K562 (cell line): ENCODE results near the gene POU2F3.

ENCODE experiments used
- CBX2 ChIP-seq: fragments of 200-600 bp; sonication (generic); IDR thresholded peaks from one replicate; pipeline ENCODE4 v1.6.1; 2012; ENCODE audit warnings: mild to moderate bottlenecking, low read length, inconsistent platforms; ENCODE audit not compliant: insufficient read depth, poor library complexity, severe bottlenecking
- CTCF ChIP-seq, 3 experiments: IDR thresholded peaks in 2 of 3; conservative IDR thresholded peaks in 1 of 3; 2 replicates each; pipeline ENCODE4 v1.5.1; 2011 to 2012; ENCODE audit warnings: low read length in 3 of 3, mild to moderate bottlenecking in 3 of 3, control low read depth in 2 of 3, improper control_type of control experiment in 1 of 3, inconsistent platforms in 1 of 3, low read depth in 1 of 3, mixed read lengths in 1 of 3, moderate library complexity in 1 of 3; ENCODE audit not compliant: insufficient read depth in 2 of 3
- HNRNPH1 ChIP-seq: fragments of 200-400 bp; formaldehyde crosslinking; optimal IDR thresholded peaks from 2 replicates; pipeline ENCODE3; 2017; ENCODE audit warnings: low read depth, mild to moderate bottlenecking, low read length, moderate library complexity
- IRF2 ChIP-seq: sonication (generic); formaldehyde crosslinking; IDR thresholded peaks from 2 replicates; pipeline ENCODE4 v1.8.1; 2022; ENCODE audit warnings: mild to moderate bottlenecking, missing genetic modification reagents
- KHSRP ChIP-seq: fragments of 450-650 bp; IDR thresholded peaks from 2 replicates; pipeline ENCODE4 v1.6.1; 2017
- MTF1 ChIP-seq: fragments of 250-450 bp; sonication (Bioruptor Pico); IDR thresholded peaks from 2 replicates; pipeline ENCODE4 v1.9.0; 2021; ENCODE audit warnings: moderate library complexity, mild to moderate bottlenecking, inconsistent platforms, borderline replicate concordance
- NBN ChIP-seq: fragments of 450-650 bp; IDR thresholded peaks from 2 replicates; pipeline ENCODE4 v1.6.1; 2016; ENCODE audit warnings: low read depth, mild to moderate bottlenecking
- RAD21 ChIP-seq, 2 experiments: fragments of 250-450 bp in 1 of 2; fragments of 450-650 bp in 1 of 2; sonication (Bioruptor Pico) in 1 of 2; formaldehyde crosslinking in 1 of 2; IDR thresholded peaks in 1 of 2; conservative IDR thresholded peaks in 1 of 2; 2 replicates each; pipeline versions ENCODE4 v1.4.0 to v1.8.0; 2020 to 2022; ENCODE audit warnings: mild to moderate bottlenecking in 2 of 2, moderate library complexity in 1 of 2

- TF ChIP-seq MTF1 (CRISPR knock-in tag) (no peak), RAD21 (CRISPR knock-in tag; conservative IDR thresholded peaks at IDR 0.05 in 1 of 2, IDR thresholded peaks at IDR 0.05 in 1 of 2) (no peak), IRF2 (CRISPR knock-in tag) (no peak), NBN (no peak), CTCF (IDR thresholded peaks at IDR 0.05 in 2 of 3, conservative IDR thresholded peaks at IDR 0.05 in 1 of 3; ENCODE audit: insufficient read depth in 2 of 3, low read depth in 1 of 3, low read length in 3 of 3) (no peak), HNRNPH1 (no peak), CBX2 (no peak), KHSRP (no peak)
These were observed 45.3 kb downstream of the POU2F3 start for GRCh38 chr11:120285256-120285655.
